Dermis blood vessel endothelial cell (primary cell): Measurements from ENCODE around the gene PPP2R5E. TPM values are rescaled to one million over a fixed set of nuclear protein-coding genes. Genes with fewer than 3 reads are reported as not detected.
A peak's percentile ranks its signal among the peaks of the same experiment; 100 is the strongest.

Experiments used
- DNase-seq: peaks from one replicate; pipeline ENCODE4 v3.0.0; 2010
- total RNA-seq: library from RNA; depleted of rRNA; stranded (reverse); fragments of >200 nt; gene quantifications from 2 replicates; pipeline ENCODE4 v1.2.3, GENCODE V29; 2014

PPP2R5E gene
- total RNA-seq, 1 donor from 2014 or later = 14.3 TPM

- DNase-seq = no peak
These were observed 110.9 kb downstream of the PPP2R5E start for GRCh38 chr14:63432228-63432627.

DNA sequence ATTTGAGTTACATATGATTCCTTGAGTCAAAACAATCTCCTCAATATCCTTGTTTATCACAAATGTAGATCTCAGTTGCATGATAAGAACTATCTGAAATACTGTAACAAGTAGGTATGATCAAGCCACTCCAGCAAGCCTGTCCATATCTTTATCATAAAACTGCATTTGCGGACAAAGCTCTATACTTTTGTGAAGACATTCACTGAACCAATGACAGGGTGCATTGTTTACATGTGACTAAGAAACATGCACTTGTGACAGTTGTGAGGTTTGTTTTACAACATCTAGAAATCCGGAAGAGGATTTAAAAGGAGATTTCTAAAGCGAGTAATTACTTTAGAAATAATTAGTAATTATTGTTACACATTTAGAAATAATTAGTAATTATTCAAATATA lies 111.7 kb downstream of the PPP2R5E start:
- no peak for DNase-seq

- no peak for DNase-seq
These were observed 114.7 kb downstream of the PPP2R5E start for GRCh38 chr14:63428486-63428885.

- no peak for DNase-seq
These were observed 116.3 kb downstream of the PPP2R5E start for GRCh38 chr14:63426838-63427352.

DNA sequence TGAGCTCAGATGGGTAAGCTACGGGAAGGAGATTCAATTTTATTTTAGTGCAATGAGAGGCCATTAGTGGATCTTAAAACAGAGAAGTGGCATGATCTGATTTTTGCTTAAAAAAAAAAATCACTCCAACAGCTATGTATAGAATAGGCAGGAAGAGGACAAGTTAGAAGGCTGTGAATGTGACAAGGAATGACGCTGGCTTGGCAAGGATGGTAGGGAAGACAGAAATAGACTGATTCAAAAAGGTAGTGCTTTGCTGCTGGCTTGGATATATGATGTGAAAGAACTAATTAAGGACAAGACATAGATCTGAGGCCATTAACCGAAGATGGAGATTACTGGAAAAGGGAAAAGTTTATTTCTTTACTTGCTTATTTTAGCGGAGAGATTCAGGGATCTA lies 119.3 kb downstream of the PPP2R5E start:
- no peak for DNase-seq

GRCh38 chr14:63423381-63423780 lies 119.8 kb downstream of the PPP2R5E start:
- DNase-seq = no peak

DNA sequence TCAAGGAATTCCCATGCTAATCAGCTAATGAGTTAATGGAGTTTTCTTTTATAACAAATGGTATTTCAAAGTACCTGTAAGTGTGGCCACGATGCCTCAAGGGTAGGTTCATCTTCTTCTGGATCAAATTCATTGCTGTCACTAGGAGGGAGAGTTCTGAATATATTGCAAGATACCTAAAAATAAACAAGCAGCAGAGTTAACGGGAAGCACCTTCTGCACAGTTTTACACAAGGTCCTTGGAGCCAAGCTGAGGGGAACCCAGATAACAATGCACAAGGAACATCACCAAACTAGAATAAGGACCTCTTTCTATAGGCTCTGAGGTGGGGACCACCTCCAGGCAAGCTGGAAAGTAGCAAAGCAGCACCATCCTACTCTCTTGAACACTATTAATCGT lies 121.3 kb downstream of the PPP2R5E start:
- DNase-seq = no peak

DNA sequence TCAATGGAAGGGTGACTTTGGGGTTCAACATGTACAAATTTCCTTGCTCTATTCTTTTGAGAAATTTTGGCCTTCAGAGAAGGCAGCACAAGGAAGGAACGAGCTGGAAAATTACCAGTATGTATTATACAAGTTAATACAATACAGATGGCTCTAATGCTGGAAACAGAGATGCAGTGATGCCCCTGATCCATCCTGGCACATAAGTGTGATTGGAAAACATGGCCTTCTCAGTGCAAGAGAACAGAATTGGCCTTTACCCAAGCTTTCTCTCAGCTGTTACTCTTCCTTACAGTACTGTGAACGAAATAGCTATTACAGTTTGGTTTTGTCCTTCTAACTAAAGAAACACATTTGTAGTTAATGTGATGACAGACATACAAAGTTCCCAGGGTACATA lies 122.0 kb downstream of the PPP2R5E start:
- DNase-seq = no peak

- DNase-seq = no peak
These were observed 125.2 kb downstream of the PPP2R5E start for GRCh38 chr14:63418020-63418419.

GRCh38 chr14:63413009-63413408 lies 130.2 kb downstream of the PPP2R5E start:
- DNase-seq = no peak

- DNase-seq = no peak
These were observed 136.8 kb downstream of the PPP2R5E start for GRCh38 chr14:63406333-63406732.

DNA sequence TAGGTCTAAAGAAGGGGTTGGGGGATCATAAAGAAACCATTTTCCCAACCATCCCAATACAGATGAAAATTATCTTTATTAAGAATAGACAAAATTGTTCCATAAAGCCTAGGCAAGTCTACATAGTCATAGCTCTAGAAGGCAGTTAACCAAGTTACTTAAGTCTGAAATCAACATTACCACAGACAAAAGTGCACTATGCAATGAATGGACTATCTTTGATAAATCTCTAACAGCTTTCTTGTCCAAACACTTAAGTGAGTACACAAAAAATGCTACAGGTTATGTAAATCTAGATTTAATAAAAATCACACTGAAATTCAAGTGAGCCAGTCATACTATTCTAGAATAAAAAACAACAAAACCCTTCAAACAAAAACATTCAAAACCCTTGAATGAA lies 137.5 kb downstream of the PPP2R5E start:
- DNase-seq = no peak

- no peak for DNase-seq
These were observed 138.3 kb downstream of the PPP2R5E start for GRCh38 chr14:63404906-63405305.

DNA sequence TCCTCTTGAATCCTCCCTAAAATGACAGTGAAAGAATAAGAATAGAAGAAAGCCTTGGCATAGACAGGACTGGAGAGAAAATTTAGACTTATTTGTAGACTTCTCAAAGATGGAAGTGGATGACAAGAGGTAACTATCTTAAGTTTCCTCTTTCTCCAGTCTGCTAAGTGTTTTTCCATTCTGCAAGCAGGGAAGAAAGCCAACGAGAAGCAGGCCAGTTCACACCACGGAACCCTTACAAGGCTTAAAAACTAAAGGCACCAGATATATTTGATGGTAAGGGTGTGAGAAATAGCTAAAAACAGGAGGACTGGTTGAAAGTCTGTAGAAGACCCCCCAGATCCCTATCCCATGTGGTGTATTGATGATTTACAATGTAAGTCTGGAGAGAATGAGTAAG lies 141.5 kb downstream of the PPP2R5E start:
- no peak for DNase-seq

DNA sequence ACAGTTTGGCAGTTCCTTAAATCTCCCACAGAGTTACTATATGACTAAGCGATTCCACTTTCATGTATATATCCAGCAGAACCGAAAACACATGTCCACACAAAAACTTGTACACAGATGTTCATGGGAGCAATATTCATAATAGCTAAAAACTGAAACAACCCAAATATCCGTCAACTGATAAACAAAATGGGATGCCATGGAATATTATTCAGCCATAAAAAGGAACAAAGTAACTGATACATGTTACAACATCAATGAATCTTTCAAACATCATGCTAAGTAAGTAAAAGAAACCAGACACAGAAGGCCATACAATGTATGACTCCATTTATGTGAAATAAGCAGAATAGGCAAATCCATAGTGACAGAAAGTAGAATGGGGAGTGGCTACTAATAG lies 144.2 kb downstream of the PPP2R5E start:
- DNase-seq = no peak

DNA sequence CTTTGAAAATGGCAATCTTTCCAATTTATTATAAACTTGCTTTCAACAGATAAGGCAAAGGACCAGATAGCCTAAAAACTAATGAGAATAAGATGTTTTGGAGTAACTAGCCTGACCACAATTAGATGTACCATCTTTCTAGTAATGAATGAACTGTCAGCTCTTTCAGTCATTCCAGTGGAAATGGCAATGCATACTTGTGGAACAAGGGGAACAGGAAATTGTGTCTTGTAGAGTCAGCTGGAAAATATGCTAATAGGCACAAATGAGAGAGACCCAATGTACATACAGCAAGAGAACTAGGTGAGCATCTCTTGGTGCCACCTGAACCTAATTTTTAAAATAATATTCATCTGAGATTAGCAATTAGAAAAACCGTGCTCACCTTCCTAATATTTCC lies 148.3 kb downstream of the PPP2R5E start:
- no peak for DNase-seq

- DNase-seq = no peak
These were observed 148.7 kb downstream of the PPP2R5E start for GRCh38 chr14:63394432-63394831.

- no peak for DNase-seq
These were observed 150.2 kb downstream of the PPP2R5E start for GRCh38 chr14:63393012-63393411.

GRCh38 chr14:63392236-63392635 lies 150.9 kb downstream of the PPP2R5E start:
- DNase-seq = no peak

GRCh38 chr14:63388766-63389431 lies 154.3 kb downstream of the PPP2R5E start:
- peak; percentile 83 for DNase-seq

DNA sequence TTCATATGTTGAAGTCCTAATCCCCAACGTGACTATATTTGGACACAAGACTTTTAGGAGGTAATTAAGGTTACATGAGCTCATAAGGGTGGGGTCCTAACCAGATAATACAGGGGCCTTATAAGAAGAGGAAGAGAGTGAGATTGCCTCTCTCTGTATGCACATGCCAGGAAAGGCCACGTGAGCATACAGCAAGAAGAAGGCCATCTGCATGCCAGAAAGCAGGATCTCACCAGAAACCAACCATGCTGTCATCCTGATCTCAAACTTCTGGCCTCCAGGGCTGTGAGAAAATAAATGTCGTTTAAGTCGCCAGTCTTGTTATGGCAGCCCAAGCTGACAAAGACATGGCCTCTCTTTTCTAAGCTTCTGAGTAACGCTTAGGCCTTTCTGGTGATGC lies 155.5 kb downstream of the PPP2R5E start:
- DNase-seq = no peak

DNA sequence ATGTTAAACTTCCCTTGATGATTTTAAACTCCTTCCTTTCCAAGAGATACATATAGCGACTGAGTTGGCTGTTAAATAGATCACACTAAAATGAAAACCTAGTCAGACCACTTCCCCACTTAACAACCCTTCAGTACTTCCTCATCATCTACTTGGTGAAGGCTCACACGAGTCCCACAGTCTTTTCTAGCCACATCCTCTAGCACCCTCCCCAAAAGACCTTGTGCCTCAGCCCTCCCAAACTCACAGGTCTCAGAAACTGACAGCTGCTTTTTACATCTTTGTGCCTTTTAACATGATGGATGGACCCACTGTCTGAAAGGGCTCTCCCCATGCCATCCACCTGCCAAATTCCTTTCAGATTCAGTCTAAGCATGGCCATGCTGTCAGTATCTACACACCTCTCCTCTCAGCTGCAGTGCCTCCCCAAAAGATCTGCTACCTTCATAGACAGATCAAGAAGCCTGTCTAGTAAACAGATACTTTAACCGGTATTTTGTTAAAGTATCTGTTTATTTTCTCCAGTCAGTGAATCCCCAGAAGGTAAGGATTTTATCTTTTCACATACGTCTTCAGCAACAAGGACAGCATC lies 159.3 kb downstream of the PPP2R5E start:
- no peak for DNase-seq

DNA sequence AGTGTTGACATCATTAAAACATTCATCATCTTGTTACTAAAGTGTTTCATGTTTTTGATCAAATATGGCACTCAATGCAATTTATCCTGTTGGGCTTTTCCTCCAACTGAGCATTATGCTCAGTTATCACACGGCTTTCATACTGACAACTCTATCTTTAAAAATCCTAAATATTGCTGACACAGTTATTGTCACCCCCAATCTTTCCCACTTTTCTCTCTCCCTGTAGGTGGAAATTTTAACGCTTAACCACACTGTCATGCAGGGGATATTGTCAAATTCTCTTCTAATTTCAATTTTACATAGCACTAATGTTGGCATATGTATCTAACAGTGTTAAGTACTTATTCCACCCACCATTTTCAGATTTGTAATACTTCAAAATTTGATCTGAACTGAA lies 164.7 kb downstream of the PPP2R5E start:
- no peak for DNase-seq

GRCh38 chr14:63375769-63376168 lies 167.4 kb downstream of the PPP2R5E start:
- DNase-seq = no peak

- peak; percentile 15 for DNase-seq
These were observed 171.6 kb downstream of the PPP2R5E start for GRCh38 chr14:63371613-63372012.
